ENCODE results near the gene GRID1.

Gene GRID1

DNA sequence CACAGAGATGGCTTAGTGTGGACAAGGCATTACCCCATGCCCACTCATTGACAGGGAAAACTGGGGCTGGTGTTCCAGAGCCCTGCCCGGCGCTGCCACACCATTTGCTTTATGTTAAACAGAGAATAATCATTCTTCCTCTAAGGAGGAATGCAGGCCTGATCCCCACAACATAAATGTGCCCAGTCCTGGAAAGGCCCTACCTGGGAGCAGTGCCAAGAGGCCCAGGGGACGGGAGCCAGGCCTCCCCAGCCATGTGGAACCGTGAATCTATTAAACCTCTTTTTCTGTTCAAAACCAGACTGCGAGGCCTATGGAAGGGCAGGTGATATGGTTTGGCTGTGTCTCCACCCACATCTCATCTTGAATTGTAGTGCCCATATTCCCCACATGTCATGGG is 264.1 kb downstream of the GRID1 start (continued):
- TF ChIP-seq, protein P1, sequence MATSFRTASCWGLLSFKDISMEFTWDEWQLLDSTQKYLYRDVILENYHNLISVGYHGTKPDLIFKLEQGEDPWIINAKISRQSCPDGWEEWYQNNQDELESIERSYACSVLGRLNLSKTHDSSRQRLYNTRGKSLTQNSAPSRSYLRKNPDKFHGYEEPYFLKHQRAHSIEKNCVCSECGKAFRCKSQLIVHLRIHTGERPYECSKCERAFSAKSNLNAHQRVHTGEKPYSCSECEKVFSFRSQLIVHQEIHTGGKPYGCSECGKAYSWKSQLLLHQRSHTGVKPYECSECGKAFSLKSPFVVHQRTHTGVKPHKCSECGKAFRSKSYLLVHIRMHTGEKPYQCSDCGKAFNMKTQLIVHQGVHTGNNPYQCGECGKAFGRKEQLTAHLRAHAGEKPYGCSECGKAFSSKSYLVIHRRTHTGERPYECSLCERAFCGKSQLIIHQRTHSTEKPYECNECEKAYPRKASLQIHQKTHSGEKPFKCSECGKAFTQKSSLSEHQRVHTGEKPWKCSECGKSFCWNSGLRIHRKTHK (tag by site-specific recombination; IDR thresholded peaks at IDR 0.05) = no peak
- TF ChIP-seq ZNF792 (tag by site-specific recombination; IDR thresholded peaks at IDR 0.05) = no peak
- TF ChIP-seq ZBTB48 (tag by site-specific recombination; IDR thresholded peaks at IDR 0.05) = no peak
- TF ChIP-seq ZNF707 (tag by site-specific recombination; IDR thresholded peaks at IDR 0.05) = no peak
- no peak for TF ChIP-seq ZNF214 (tag by site-specific recombination; IDR thresholded peaks at IDR 0.05; ENCODE audit: borderline replicate concordance)

DNA sequence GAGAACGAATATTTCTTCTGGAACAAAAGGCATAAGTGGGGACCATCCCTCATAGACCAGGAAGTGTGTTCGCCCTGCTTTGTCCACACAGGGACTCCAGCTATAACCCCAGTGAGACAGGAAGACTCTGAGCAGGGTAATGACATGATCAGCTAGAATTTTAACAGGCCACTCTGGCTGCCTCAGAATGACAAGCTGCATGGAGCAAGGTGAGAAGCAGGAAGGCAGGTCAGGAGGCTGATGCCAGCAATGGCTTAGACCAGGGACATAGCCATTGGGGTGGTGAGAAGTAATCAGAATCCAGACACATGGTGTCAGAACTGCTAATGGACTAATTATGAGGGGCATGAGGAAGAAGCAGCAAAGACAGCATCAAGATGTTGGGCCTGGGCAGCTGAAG is 264.6 kb downstream of the GRID1 start:
- H3K36me3 ChIP-seq (ENCODE audit: control insufficient read depth in 2 of 2, insufficient read depth in 1 of 2, low read length in 2 of 2) = no peaks in the 10 kb centered on the region
- no peak overlapping the region for H3K4me3 ChIP-seq (ENCODE audit: low read depth, low read length)
- H3K27ac ChIP-seq (ENCODE audit: extremely low read depth, low read depth, low read length) = no peak overlapping the region
- TF ChIP-seq ZNF514 (tag by site-specific recombination; IDR thresholded peaks at IDR 0.05) = no peak
- no peak for TF ChIP-seq ZNF169 (tag by site-specific recombination; IDR thresholded peaks at IDR 0.05)
- no peak for TF ChIP-seq GLIS1 (tag by site-specific recombination; IDR thresholded peaks at IDR 0.05)
- TF ChIP-seq ZFP37 (tag by site-specific recombination; IDR thresholded peaks at IDR 0.05) = no peak
- POLR2A ChIA-PET = interaction anchor here (1.0 kb wide), 1 partner anchor 10 kb away, joined by 3 read pairs; no protein-coding TSS in a partner anchor
- CTCF ChIA-PET = interaction anchor here (0.7 to 0.9 kb wide), 3 partner anchors 8 to 247 kb away, joined by 3 read pairs; no protein-coding TSS in a partner anchor
- no peaks in the 10 kb centered on the region for H3K9me3 ChIP-seq (ENCODE audit: control insufficient read depth, insufficient read depth, low read depth, low read length)
- no peaks in the 10 kb centered on the region for H3K4me1 ChIP-seq (ENCODE audit: control insufficient read depth, insufficient read depth, low read length)

DNA sequence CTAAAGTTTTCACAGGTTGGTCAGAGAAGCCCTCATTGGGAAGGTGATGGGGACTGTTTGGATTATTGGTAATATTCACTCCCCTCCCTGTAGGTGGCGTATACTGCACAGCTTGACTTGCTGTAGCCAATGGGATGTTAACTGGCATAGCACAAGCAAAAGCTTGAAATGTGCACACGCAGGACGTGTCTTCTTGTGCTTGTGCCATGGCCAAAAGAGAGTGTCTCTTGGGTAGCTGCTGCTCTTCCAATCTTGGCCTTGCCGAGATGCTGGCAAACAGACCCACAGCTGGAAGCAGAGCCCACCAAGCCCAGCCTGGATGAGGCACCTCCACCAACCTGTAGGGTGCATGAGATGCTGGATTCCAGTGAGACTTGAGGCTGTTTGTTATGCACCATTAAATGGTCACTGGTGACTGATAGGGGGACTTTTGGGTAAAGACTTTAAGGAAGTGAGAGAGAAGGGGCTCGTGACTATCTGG is 266.0 kb downstream of the GRID1 start:
- H3K36me3 ChIP-seq (ENCODE audit: control insufficient read depth in 2 of 2, insufficient read depth in 1 of 2, low read length in 2 of 2) = no peaks in the 10 kb centered on the region
- no peaks in the 10 kb centered on the region for H3K4me1 ChIP-seq (ENCODE audit: control insufficient read depth, insufficient read depth, low read length)
- ChIA-PET CTCF (interaction anchor here (0.6 to 1.5 kb wide), 13 partner anchors 9 to 1088 kb away, joined by 3 to 6 read pairs (median 4); no protein-coding TSS in a partner anchor), POLR2A (no interaction called here)
- no peaks in the 10 kb centered on the region for H3K9me3 ChIP-seq (ENCODE audit: control insufficient read depth, insufficient read depth, low read depth, low read length)
- no peak overlapping the region for H3K4me3 ChIP-seq (ENCODE audit: low read depth, low read length)
- no peak overlapping the region for H3K27ac ChIP-seq (ENCODE audit: extremely low read depth, low read depth, low read length)
- TF ChIP-seq ZNF776 (tag by site-specific recombination; IDR thresholded peaks at IDR 0.05; ENCODE audit: borderline replicate concordance) (no peak), ZNF48 (tag by site-specific recombination; IDR thresholded peaks at IDR 0.05) (no peak), SCRT1 (tag by site-specific recombination; IDR thresholded peaks at IDR 0.05; ENCODE audit: borderline replicate concordance) (0 out of 2 replicates have a peak, but pooled peaks have one; percentile 16), ZBTB8A (tag by site-specific recombination; IDR thresholded peaks at IDR 0.05) (no peak), SETDB1 (IDR thresholded peaks at IDR 0.05; ENCODE audit: insufficient read length, low read length) (no peak), ZNF654 (tag by site-specific recombination; IDR thresholded peaks at IDR 0.05; ENCODE audit: low read depth) (peak; percentile 53), ZNF558 (tag by site-specific recombination; IDR thresholded peaks at IDR 0.05) (no peak), ZNF292 (tag by site-specific recombination; IDR thresholded peaks at IDR 0.05; ENCODE audit: borderline replicate concordance, low read depth) (no peak), ZNF639 (tag by site-specific recombination; IDR thresholded peaks at IDR 0.05) (no peak), ZNF221 (tag by site-specific recombination; IDR thresholded peaks at IDR 0.05; ENCODE audit: borderline replicate concordance) (no peak), ZNF2 (tag by site-specific recombination; IDR thresholded peaks at IDR 0.05) (peak; percentile 95), SCRT2 (tag by site-specific recombination; IDR thresholded peaks at IDR 0.05) (peak; percentile 66; the same call in 1 of the 2 replicates), ZNF324 (tag by site-specific recombination; IDR thresholded peaks at IDR 0.05) (no peak), ZNF214 (tag by site-specific recombination; IDR thresholded peaks at IDR 0.05; ENCODE audit: borderline replicate concordance) (no peak), ZNF138 (tag by site-specific recombination; IDR thresholded peaks at IDR 0.05; ENCODE audit: borderline replicate concordance) (no peak), ZNF600 (tag by site-specific recombination; IDR thresholded peaks at IDR 0.05) (0 out of 2 replicates have a peak, but pooled peaks have one; percentile 15)
- TF ChIP-seq, protein P2, sequence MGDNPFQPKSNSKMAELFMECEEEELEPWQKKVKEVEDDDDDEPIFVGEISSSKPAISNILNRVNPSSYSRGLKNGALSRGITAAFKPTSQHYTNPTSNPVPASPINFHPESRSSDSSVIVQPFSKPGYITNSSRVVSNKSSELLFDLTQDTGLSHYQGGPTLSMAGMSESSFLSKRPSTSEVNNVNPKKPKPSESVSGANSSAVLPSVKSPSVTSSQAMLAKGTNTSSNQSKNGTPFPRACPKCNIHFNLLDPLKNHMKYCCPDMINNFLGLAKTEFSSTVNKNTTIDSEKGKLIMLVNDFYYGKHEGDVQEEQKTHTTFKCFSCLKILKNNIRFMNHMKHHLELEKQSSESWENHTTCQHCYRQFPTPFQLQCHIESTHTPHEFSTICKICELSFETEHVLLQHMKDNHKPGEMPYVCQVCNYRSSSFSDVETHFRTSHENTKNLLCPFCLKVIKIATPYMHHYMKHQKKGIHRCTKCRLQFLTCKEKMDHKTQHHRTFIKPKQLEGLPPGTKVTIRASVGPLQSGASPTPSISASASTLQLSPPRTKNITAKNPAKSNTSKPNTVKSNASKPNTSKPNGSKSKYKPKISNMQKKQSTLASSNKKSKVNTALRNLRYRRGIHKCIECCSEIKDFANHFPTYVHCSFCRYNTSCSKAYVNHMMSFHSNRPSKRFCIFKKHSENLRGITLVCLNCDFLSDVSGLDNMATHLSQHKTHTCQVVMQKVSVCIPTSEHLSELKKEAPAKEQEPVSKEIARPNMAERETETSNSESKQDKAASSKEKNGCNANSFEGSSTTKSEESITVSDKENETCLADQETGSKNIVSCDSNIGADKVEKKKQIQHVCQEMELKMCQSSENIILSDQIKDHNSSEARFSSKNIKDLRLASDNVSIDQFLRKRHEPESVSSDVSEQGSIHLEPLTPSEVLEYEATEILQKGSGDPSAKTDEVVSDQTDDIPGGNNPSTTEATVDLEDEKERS (tag by site-specific recombination; IDR thresholded peaks at IDR 0.05) = no peak
- TF ChIP-seq, protein P3, sequence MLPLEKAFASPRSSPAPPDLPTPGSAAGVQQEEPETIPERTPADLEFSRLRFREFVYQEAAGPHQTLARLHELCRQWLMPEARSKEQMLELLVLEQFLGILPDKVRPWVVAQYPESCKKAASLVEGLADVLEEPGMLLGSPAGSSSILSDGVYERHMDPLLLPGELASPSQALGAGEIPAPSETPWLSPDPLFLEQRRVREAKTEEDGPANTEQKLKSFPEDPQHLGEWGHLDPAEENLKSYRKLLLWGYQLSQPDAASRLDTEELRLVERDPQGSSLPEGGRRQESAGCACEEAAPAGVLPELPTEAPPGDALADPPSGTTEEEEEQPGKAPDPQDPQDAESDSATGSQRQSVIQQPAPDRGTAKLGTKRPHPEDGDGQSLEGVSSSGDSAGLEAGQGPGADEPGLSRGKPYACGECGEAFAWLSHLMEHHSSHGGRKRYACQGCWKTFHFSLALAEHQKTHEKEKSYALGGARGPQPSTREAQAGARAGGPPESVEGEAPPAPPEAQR (tag by site-specific recombination; IDR thresholded peaks at IDR 0.05) = no peak
- TF ChIP-seq, protein P4, sequence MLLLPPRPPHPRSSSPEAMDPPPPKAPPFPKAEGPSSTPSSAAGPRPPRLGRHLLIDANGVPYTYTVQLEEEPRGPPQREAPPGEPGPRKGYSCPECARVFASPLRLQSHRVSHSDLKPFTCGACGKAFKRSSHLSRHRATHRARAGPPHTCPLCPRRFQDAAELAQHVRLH (tag by site-specific recombination; IDR thresholded peaks at IDR 0.05) = no peak
